Effector memory CD8-positive, alpha-beta T cell (primary cell): ENCODE data around the gene RPL13.
"Not testable (repeated sequence)": the region's sequence is repeated elsewhere in the genome, so short reads cannot be mapped to it uniquely, and the experiment has no call there.

Experiments
- ATAC-seq: fragments of 150-1000 bp; cut with Tn5 transposase; replicated peaks from 2 replicates; pipeline ENCODE4 v1.10.0; 2021; ENCODE audit warnings: mild to moderate bottlenecking, moderate library complexity
- DNase-seq, 3 experiments: peaks; one replicate each; pipeline ENCODE4 v3.0.0; 2021
- H3K27ac Mint-ChIP-seq, 2 donors: one replicate each; pipeline ENCODE4 v1.8.0; 2022; ENCODE audit warnings: mild to moderate bottlenecking in 2 of 2, mixed read lengths in 2 of 2, moderate library complexity in 2 of 2
- H3K27me3 Mint-ChIP-seq, 2 donors: one replicate each; pipeline ENCODE4 v1.8.0; 2022; ENCODE audit warnings: mixed read lengths in 2 of 2
- H3K36me3 Mint-ChIP-seq: one replicate; pipeline ENCODE4 v1.8.0; 2022; ENCODE audit warnings: mild to moderate bottlenecking, moderate library complexity, mixed read lengths; ENCODE audit not compliant: insufficient read depth
- H3K4me1 Mint-ChIP-seq, 2 donors: one replicate each; pipeline ENCODE4 v1.8.0; 2022; ENCODE audit warnings: low read depth in 2 of 2, mixed read lengths in 2 of 2
- H3K4me3 Mint-ChIP-seq, 2 donors: one replicate each; pipeline ENCODE4 v1.8.0; 2022; ENCODE audit warnings: mild to moderate bottlenecking in 2 of 2, mixed read lengths in 2 of 2, moderate library complexity in 2 of 2
- H3K9me3 Mint-ChIP-seq, 2 donors: one replicate each; pipeline ENCODE4 v1.8.0; 2022; ENCODE audit warnings: mixed read lengths in 2 of 2

RPL13 gene

GRCh38 chr16:89582614-89583196, 22.2 kb downstream of the RPL13 start:
- Mint-ChIP-seq H3K4me1 (peaks cover 0 to 2% of the 10 kb centered on the region in 2 donors), H3K27me3 (no peaks in the 10 kb centered on the region), H3K9me3 (no peaks in the 10 kb centered on the region), H3K27ac (no peak overlapping the region), H3K36me3 (no peaks in the 10 kb centered on the region), H3K4me3 (no peak overlapping the region)
- ATAC-seq (no peak), DNase-seq (no peak)

GRCh38 chr16:89583197-89583894, 22.9 kb downstream of the RPL13 start:
- Mint-ChIP-seq H3K4me1 (peaks cover 0 to 2% of the 10 kb centered on the region in 2 donors), H3K4me3 (no peak overlapping the region), H3K27me3 (no peaks in the 10 kb centered on the region), H3K27ac (no peak overlapping the region), H3K9me3 (no peaks in the 10 kb centered on the region), H3K36me3 (no peaks in the 10 kb centered on the region)
- no peak for ATAC-seq
- DNase-seq = no peak

DNA sequence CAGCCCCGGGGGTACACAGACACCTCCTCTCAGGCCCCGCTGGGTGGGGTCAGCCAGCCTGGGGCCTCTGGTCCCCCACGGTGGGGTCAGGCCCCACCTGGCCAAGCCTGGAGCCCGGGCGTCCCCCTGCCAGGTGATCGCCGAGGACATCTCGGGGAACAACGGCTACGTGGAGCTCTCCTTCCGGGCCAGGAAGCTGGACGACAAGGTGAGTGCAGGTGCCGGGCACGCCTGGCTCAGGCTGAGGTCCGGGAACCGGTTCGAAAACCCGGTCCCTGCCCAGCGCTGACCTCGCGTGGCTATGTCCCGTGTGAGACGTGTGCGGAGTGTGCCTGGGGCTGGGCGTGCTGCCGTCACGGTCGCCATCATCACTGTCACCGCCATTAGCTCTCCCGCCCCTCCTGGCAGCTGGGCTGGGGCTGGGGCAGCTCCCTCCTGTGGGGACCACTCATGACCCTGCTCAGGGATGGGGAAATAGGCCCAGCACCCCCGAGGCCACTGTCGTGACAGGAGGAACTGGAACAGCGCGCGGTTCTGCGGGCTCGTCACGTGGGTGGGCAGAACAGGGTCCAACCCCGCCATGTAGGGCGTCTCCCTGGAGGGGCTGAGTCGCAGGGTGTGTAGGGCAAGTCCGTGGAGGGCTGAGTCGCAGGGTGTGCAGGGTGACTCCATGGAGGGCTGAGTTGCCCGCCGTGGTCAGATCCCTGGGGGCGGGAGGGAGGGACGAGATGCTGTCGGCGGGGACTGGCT, 23.6 kb downstream of the RPL13 start:
- DNase-seq = no peak
- no peaks in the 10 kb centered on the region for H3K36me3 Mint-ChIP-seq
- no peak for ATAC-seq
- no peak overlapping the region for H3K4me3 Mint-ChIP-seq
- H3K27ac Mint-ChIP-seq = no peak overlapping the region
- no peaks in the 10 kb centered on the region for H3K27me3 Mint-ChIP-seq
- peaks cover 0 to 2% of the 10 kb centered on the region in 2 donors for H3K4me1 Mint-ChIP-seq
- no peaks in the 10 kb centered on the region for H3K9me3 Mint-ChIP-seq

DNA sequence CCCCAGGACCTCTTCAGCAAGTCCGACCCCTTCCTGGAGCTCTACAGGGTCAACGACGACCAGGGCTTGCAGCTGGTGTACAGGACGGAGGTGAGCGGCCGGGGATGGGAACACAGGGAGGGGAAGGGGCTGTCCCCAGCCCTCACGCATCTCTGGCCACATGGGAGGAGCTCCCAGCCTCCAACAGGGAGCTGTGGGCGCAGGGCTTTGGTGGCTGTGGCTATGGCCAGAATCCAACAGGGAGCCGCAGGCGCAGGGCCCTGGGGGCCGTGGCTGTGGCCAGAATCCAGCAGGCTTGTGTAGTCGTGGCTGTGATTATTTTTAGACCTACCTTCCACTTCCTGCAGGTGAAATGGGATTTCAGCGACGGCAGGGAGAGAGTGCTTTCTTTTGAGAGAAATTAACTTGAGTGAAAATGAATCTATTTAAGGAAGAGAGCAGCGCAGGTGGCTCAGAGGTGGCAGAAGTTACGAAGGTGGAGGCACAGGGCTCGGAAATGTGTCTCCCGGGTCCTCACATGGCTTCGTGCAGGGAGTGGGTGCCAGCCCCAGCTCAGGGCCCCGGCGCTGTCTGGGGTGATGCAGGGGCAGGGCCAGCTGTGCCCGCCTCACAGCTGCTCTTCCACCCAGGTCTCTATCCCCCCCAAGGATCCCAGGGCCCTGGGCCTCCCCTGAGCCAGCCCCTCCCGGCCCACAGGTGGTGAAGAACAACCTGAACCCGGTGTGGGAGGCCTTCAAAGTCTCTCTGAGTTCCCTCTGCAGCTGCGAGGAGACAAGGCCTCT, 24.5 kb downstream of the RPL13 start:
- no peaks in the 10 kb centered on the region for H3K36me3 Mint-ChIP-seq
- no peak overlapping the region for H3K27ac Mint-ChIP-seq
- no peak overlapping the region for H3K4me3 Mint-ChIP-seq
- H3K27me3 Mint-ChIP-seq = no peaks in the 10 kb centered on the region
- ATAC-seq (no peak), DNase-seq (no peak)
- H3K9me3 Mint-ChIP-seq = no peaks in the 10 kb centered on the region
- H3K4me1 Mint-ChIP-seq = peaks cover 0 to 2% of the 10 kb centered on the region in 2 donors

DNA sequence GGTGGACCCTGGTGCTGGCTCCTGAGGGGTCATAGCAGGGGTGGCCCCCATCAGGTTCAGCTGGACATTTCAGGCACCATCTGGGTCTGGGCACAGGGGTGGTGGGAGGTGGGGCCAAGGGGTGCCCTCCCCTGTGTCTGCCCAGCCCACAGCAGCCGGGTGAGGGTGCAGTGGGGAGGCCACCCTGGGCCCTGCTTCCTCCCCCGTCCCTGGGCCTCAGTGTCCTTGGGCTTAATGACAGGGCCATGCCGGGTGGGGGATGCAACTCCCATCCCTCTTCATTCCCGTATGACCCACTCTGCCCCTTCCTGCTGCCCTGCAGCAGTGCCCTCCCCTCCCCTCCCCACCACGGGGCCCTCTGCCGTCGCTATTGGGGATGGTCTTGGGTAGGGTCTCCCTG, 25.7 kb downstream of the RPL13 start:
- Mint-ChIP-seq H3K4me3 (no peak overlapping the region), H3K4me1 (peaks cover 0 to 2% of the 10 kb centered on the region in 2 donors), H3K27ac (peak overlapping the region in 1 of 2 donors; percentile 49), H3K9me3 (no peaks in the 10 kb centered on the region), H3K36me3 (no peaks in the 10 kb centered on the region), H3K27me3 (no peaks in the 10 kb centered on the region)
- no peak for ATAC-seq
- no peak for DNase-seq

DNA sequence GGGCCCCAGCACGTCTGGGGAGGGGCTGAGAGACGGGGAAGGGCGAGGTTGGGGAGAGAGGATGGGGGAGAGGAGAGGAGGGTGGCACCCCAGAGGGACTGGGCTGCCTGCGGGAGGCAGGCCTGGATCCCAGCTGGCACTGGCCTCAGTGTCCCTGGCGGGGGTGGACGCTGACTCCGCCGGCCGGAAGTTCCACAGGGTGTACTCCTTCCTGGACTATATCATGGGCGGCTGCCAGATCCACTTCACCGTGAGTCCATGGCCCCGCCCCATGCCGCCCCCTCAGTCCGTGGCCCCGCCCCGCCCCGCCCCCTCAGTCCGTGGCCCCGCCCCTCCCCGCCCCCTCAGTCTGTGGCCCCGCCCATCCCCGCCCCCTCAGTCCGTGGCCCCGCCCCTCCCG, 26.4 kb downstream of the RPL13 start:
- H3K4me3 Mint-ChIP-seq = no peak overlapping the region
- DNase-seq (no peak), ATAC-seq (peak; percentile 8)
- H3K36me3 Mint-ChIP-seq = no peaks in the 10 kb centered on the region
- H3K27me3 Mint-ChIP-seq = no peaks in the 10 kb centered on the region
- H3K27ac Mint-ChIP-seq = peak overlapping the region in 1 of 2 donors; percentile 49
- H3K4me1 Mint-ChIP-seq = peaks cover 0 to 4% of the 10 kb centered on the region in 2 donors
- H3K9me3 Mint-ChIP-seq = no peaks in the 10 kb centered on the region

DNA sequence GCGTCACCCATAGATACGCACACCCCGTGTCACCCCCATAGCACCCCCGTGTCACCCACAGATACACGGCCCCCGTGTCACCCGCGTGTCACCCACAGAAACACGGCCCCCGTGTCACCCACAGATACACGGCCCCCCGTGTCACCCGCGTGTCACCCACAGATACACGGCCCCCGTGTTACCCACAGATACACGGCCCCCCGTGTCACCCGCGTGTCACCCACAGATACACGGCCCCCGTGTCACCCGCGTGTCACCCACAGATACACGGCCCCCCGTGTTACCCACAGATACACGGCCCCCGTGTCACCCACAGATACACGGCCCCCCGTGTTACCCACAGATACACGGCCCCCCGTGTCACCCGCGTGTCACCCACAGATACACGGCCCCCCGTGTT, 27.2 kb downstream of the RPL13 start:
- not testable (repeated sequence) for H3K27ac Mint-ChIP-seq, ATAC-seq, H3K4me3 Mint-ChIP-seq, H3K36me3 Mint-ChIP-seq, DNase-seq, H3K4me1 Mint-ChIP-seq, H3K27me3 Mint-ChIP-seq, H3K9me3 Mint-ChIP-seq

GRCh38 chr16:89588413-89589109, 28.1 kb downstream of the RPL13 start:
- DNase-seq (no peak), ATAC-seq (no peak)
- Mint-ChIP-seq H3K27me3 (no peaks in the 10 kb centered on the region), H3K4me1 (peaks cover 3 to 5% of the 10 kb centered on the region in 2 donors), H3K4me3 (no peak overlapping the region), H3K9me3 (no peaks in the 10 kb centered on the region), H3K27ac (no peak overlapping the region), H3K36me3 (no peaks in the 10 kb centered on the region)

DNA sequence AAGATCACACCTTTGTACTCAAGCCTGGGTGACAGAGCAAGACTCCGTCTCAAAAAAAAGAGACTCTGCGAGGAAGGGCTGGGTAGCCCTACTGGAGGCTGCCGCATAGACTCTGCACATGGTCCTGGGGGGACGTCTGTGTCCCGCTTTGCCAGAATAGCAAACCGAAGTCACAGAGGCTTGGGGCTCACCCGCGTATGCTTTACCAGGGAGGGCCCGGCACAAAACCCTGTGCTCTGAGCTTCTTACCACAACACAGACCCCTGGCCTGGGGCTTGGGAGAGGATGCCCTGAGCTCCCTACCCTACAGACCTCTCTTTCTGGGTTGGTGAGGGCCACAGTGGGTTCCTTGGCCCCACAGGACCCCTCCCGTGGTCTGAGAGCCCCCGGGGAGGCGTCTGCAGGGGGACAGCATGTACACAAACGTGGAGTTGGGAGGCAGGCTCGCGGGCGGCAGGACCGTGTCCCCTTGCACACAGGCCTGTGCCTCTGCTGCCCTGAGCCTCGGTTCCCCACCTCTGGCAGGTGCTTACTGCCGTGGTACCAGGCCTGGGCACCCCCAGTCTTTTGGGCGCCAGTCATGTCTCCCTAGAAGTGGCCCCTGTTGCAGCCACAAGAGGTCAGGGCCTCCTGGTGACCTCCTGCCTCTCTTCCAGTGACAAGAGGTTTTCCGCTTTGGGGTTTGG, 28.9 kb downstream of the RPL13 start:
- peaks cover 9 to 10% of the 10 kb centered on the region in 2 donors for H3K4me1 Mint-ChIP-seq
- H3K4me3 Mint-ChIP-seq = no peak overlapping the region
- no peaks in the 10 kb centered on the region for H3K27me3 Mint-ChIP-seq
- no peaks in the 10 kb centered on the region for H3K9me3 Mint-ChIP-seq
- no peaks in the 10 kb centered on the region for H3K36me3 Mint-ChIP-seq
- no peak overlapping the region for H3K27ac Mint-ChIP-seq
- DNase-seq (no peak), ATAC-seq (no peak)

DNA sequence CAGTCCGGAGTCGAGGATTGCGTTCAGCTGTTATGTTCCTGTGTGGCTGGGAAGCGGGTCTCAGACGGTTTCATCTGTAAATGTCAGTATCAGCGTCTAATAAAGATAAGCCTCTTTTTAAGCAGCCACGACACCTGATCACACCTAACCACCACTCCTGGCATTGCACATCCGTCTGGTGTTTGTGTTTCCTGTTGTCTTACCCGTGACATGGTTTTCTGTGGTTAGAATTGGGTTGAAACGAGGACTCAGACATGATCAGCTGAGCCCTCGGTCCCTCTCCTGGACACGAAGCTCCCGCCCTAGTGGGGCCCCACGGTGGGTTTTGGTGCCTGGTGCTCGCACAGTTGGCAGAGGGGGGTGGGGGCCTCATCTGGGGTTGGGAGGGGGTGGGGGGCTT, 33.4 kb downstream of the RPL13 start:
- Mint-ChIP-seq H3K27ac (peak overlapping the region; percentile 91 to 92), H3K36me3 (peaks cover 4% of the 10 kb centered on the region), H3K27me3 (no peaks in the 10 kb centered on the region), H3K9me3 (no peaks in the 10 kb centered on the region), H3K4me1 (peaks cover 9 to 11% of the 10 kb centered on the region in 2 donors), H3K4me3 (peak overlapping the region; percentile 73 to 78)
- DNase-seq (peak; percentile 60 to 62 (median 60)), ATAC-seq (peak; percentile 98)

GRCh38 chr16:89595330-89596060, 35.0 kb downstream of the RPL13 start:
- Mint-ChIP-seq H3K27ac (no peak overlapping the region), H3K4me1 (peaks cover 14 to 17% of the 10 kb centered on the region in 2 donors), H3K4me3 (no peak overlapping the region), H3K9me3 (no peaks in the 10 kb centered on the region), H3K27me3 (no peaks in the 10 kb centered on the region), H3K36me3 (peaks cover 12% of the 10 kb centered on the region)
- ATAC-seq (no peak), DNase-seq (no peak)

DNA sequence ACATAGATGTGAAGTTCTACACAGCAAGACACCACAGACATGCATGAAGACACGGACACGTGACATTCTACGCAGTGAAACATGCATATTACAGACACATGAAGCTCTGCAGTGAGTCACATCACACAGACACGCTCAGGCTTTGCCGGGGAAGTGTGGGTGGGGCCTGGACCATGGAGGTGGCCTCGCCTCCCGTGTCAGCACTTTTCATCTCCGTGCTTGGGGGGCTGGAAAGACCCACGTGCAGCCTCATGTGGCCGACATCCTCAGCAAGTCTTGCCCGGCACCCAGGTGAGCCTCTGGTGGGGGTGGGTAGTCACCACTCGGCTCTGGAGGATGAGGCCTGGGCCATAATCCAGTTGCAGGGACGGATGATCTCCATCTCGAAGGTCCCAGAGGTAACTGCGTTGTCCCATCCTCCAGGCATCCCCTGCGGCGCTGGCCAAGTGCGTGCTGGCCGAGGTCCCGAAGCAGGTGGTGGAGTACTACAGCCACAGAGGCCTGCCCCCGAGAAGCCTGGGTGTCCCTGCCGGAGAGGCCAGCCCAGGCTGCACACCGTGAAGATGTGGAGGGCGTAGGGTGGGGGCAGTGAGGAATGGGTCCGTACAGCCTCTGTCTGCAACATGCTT, 35.7 kb downstream of the RPL13 start:
- ATAC-seq = no peak
- H3K4me3 Mint-ChIP-seq = no peak overlapping the region
- no peak overlapping the region for H3K27ac Mint-ChIP-seq
- peaks cover 12% of the 10 kb centered on the region for H3K36me3 Mint-ChIP-seq
- H3K9me3 Mint-ChIP-seq = no peaks in the 10 kb centered on the region
- H3K4me1 Mint-ChIP-seq = peaks cover 14 to 17% of the 10 kb centered on the region in 2 donors
- H3K27me3 Mint-ChIP-seq = no peaks in the 10 kb centered on the region
- no peak for DNase-seq
